ENCODE results near the gene PDE7B.

The PDE7B gene

GRCh38 chr6:136089876-136090275, 238.4 kb downstream of the PDE7B start:
- Histone ChIP-seq H3K9me2 (replicated peaks; ENCODE audit: low read depth, low read length) (no peaks in the 10 kb centered on the region), H3K9ac (ENCODE audit: low read depth, low read length, poor library complexity, severe bottlenecking) (no peak overlapping the region), H3K79me2 (ENCODE audit: insufficient read depth, low read length) (no peaks in the 10 kb centered on the region), H3K4me1 (ENCODE audit: insufficient read depth, low read length, poor library complexity, severe bottlenecking) (no peaks in the 10 kb centered on the region), H3F3A (ENCODE audit: low read depth) (no peaks in the 10 kb centered on the region), H3K4me3 (ENCODE audit: low read length, poor library complexity, severe bottlenecking) (no peak overlapping the region), H3K27me3 (ENCODE audit: insufficient read depth, low read length, poor library complexity, severe bottlenecking) (no peaks in the 10 kb centered on the region), H3K4me2 (ENCODE audit: low read depth, low read length, poor library complexity, severe bottlenecking) (no peak overlapping the region), H3K9me3 (ENCODE audit: insufficient read depth, low read depth, low read length) (no peaks in the 10 kb centered on the region), H4K20me1 (ENCODE audit: insufficient read depth, low read length, poor library complexity, severe bottlenecking) (no peaks in the 10 kb centered on the region), H2AFZ (ENCODE audit: low read length) (no peak overlapping the region), H3K36me3 (ENCODE audit: insufficient read depth, low read length) (no peaks in the 10 kb centered on the region)
- TF ChIP-seq, protein P1, sequence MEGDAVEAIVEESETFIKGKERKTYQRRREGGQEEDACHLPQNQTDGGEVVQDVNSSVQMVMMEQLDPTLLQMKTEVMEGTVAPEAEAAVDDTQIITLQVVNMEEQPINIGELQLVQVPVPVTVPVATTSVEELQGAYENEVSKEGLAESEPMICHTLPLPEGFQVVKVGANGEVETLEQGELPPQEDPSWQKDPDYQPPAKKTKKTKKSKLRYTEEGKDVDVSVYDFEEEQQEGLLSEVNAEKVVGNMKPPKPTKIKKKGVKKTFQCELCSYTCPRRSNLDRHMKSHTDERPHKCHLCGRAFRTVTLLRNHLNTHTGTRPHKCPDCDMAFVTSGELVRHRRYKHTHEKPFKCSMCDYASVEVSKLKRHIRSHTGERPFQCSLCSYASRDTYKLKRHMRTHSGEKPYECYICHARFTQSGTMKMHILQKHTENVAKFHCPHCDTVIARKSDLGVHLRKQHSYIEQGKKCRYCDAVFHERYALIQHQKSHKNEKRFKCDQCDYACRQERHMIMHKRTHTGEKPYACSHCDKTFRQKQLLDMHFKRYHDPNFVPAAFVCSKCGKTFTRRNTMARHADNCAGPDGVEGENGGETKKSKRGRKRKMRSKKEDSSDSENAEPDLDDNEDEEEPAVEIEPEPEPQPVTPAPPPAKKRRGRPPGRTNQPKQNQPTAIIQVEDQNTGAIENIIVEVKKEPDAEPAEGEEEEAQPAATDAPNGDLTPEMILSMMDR (conservative IDR thresholded peaks at IDR 0.05; ENCODE audit: low read length), result no peak
- no peak for TF ChIP-seq EZH2phosphoT487 (IDR thresholded peaks at IDR 0.05; ENCODE audit: borderline replicate concordance)

- Histone ChIP-seq H3K9me2 (replicated peaks; ENCODE audit: low read depth, low read length) (no peaks in the 10 kb centered on the region), H3F3A (ENCODE audit: low read depth) (no peaks in the 10 kb centered on the region), H2AFZ (ENCODE audit: low read length) (no peak overlapping the region), H3K36me3 (ENCODE audit: insufficient read depth, low read length) (no peaks in the 10 kb centered on the region), H3K4me1 (ENCODE audit: insufficient read depth, low read length, poor library complexity, severe bottlenecking) (no peaks in the 10 kb centered on the region), H3K9me3 (ENCODE audit: insufficient read depth, low read depth, low read length) (no peaks in the 10 kb centered on the region), H3K79me2 (ENCODE audit: insufficient read depth, low read length) (no peaks in the 10 kb centered on the region), H3K27me3 (ENCODE audit: insufficient read depth, low read length, poor library complexity, severe bottlenecking) (no peaks in the 10 kb centered on the region), H3K9ac (ENCODE audit: low read depth, low read length, poor library complexity, severe bottlenecking) (no peak overlapping the region), H3K4me3 (ENCODE audit: low read length, poor library complexity, severe bottlenecking) (no peak overlapping the region), H3K4me2 (ENCODE audit: low read depth, low read length, poor library complexity, severe bottlenecking) (no peak overlapping the region), H4K20me1 (ENCODE audit: insufficient read depth, low read length, poor library complexity, severe bottlenecking) (no peaks in the 10 kb centered on the region)
- TF ChIP-seq EZH2phosphoT487 (IDR thresholded peaks at IDR 0.05; ENCODE audit: borderline replicate concordance), result no peak
- TF ChIP-seq, protein P1 (conservative IDR thresholded peaks at IDR 0.05; ENCODE audit: low read length), result no peak
Measured at GRCh38 chr6:136090929-136091328, 239.4 kb downstream of the PDE7B start.

DNA sequence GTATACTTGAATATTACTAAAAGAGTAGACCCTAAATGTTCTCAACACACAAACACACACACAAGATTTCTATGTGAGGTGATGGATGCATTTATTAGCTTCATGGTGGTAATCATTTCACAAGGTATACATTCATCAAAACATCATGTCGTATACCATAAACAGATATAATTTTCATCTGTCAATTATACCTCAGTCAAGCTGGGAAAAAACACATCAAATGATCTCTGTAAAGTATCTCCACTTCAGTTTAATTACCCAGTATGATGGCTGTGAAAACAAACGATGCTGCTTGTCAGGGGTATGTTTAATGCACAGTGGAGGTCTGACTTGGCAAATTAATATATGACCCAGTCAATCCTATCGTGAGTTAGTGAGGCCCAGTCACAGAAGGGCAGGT, 241.4 kb downstream of the PDE7B start:
- H2AFZ ChIP-seq (ENCODE audit: low read length), result no peak overlapping the region
- no peaks in the 10 kb centered on the region for H4K20me1 ChIP-seq (ENCODE audit: insufficient read depth, low read length, poor library complexity, severe bottlenecking)
- no peaks in the 10 kb centered on the region for H3K27me3 ChIP-seq (ENCODE audit: insufficient read depth, low read length, poor library complexity, severe bottlenecking)
- H3K9ac ChIP-seq (ENCODE audit: low read depth, low read length, poor library complexity, severe bottlenecking), result no peak overlapping the region
- H3F3A ChIP-seq (ENCODE audit: low read depth), result no peaks in the 10 kb centered on the region
- TF ChIP-seq, protein P1 (conservative IDR thresholded peaks at IDR 0.05; ENCODE audit: low read length), result no peak
- TF ChIP-seq EZH2phosphoT487 (IDR thresholded peaks at IDR 0.05; ENCODE audit: borderline replicate concordance), result no peak
- no peaks in the 10 kb centered on the region for H3K9me3 ChIP-seq (ENCODE audit: insufficient read depth, low read depth, low read length)
- no peaks in the 10 kb centered on the region for H3K36me3 ChIP-seq (ENCODE audit: insufficient read depth, low read length)
- H3K4me2 ChIP-seq (ENCODE audit: low read depth, low read length, poor library complexity, severe bottlenecking), result no peak overlapping the region
- no peaks in the 10 kb centered on the region for H3K9me2 ChIP-seq (replicated peaks; ENCODE audit: low read depth, low read length)
- H3K79me2 ChIP-seq (ENCODE audit: insufficient read depth, low read length), result no peaks in the 10 kb centered on the region
- no peak overlapping the region for H3K4me3 ChIP-seq (ENCODE audit: low read length, poor library complexity, severe bottlenecking)
- no peaks in the 10 kb centered on the region for H3K4me1 ChIP-seq (ENCODE audit: insufficient read depth, low read length, poor library complexity, severe bottlenecking)
